C4-2B (cell line): ENCODE measurements around the gene ATXN2.

ENCODE experiments used
- CTCF ChIP-seq: fragments of 450-650 bp; conservative IDR thresholded peaks from 2 replicates; pipeline ENCODE4 v1.5.1; 2017; ENCODE audit warnings: mild to moderate bottlenecking
- ZFX ChIP-seq: fragments of 450-650 bp; IDR thresholded peaks from 2 replicates; pipeline ENCODE4 v1.6.1; 2017

GRCh38 chr12:111427417-111428074 is 171.6 kb downstream of the ATXN2 start:
- TF ChIP-seq CTCF: no peak
- TF ChIP-seq ZFX: no peak
